Body of pancreas (tissue), 4 donors: Measurements from ENCODE around the gene DUSP5. TPM values are rescaled to one million over a fixed set of nuclear protein-coding genes. Genes with fewer than 3 reads are reported as not detected.

ENCODE experiments used
- ATAC-seq: fragments of 150-250 bp; one replicate; pipeline ENCODE4 v1.9.1; 2016
- DNase-seq, 4 donors: peaks; one replicate each; pipeline ENCODE4 v3.0.0-alpha.2; 2019
- H3K27ac ChIP-seq, 4 donors: fragments of 200-600 bp; sonication (generic); 1 replicate in 3 of 4; 2 replicates in 1 of 4; pipeline versions ENCODE4 v1.5.1 to v1.6.1; 2016 to 2019; ENCODE audit warnings: mild to moderate bottlenecking in 1 of 4, mixed read lengths in 1 of 4, moderate library complexity in 1 of 4
- H3K27me3 ChIP-seq, 2 donors: fragments of 200-600 bp; sonication (generic); one replicate each; pipeline ENCODE4 v1.6.0; 2016; ENCODE audit warnings: mild to moderate bottlenecking in 1 of 2
- H3K36me3 ChIP-seq, 2 donors: fragments of 200-600 bp; sonication (generic); replicated peaks in 1 of 2; 2 replicates each; pipeline ENCODE4 v1.5.1; 2016; ENCODE audit warnings: low read depth in 2 of 2; ENCODE audit not compliant: insufficient read depth in 1 of 2
- H3K4me1 ChIP-seq: fragments of 200-600 bp; sonication (generic); one replicate; pipeline ENCODE4 v1.6.0; 2016
- H3K4me3 ChIP-seq, 2 donors: fragments of 200-600 bp; sonication (generic); 1 replicate in 1 of 2; 2 replicates in 1 of 2; pipeline ENCODE4 v1.5.1; 2016 to 2019
- H3K9me3 ChIP-seq, 3 donors: fragments of 200-600 bp; sonication (generic); 1 replicate in 2 of 3; 2 replicates in 1 of 3; pipeline ENCODE4 v1.5.1; 2016
- POLR2A ChIP-seq, 3 donors: fragments of 450-650 bp; IDR thresholded peaks; one replicate each; pipeline ENCODE4 v1.6.1; 2016; ENCODE audit warnings: antibody characterized with exemption in 3 of 3, mild to moderate bottlenecking in 2 of 3
- WGBS, 2 donors: methylation state at CpG; one replicate each; pipeline ENCODE4 v1.1.5; 2017; 5-methylcytosine and 5-hydroxymethylcytosine counted together
- intact Hi-C: fragments of 100-400 bp; cut with DNase I; formaldehyde crosslinking; loops from one replicate; pipeline ENCODE4 v1.15.1; 2023
- total RNA-seq, 2 donors: library from RNA; depleted of rRNA; stranded (reverse); fragments of >200 nt; gene quantifications; one replicate each; pipeline ENCODE4 v1.1.0, GENCODE V29; 2016
- TF ChIP-seq, protein P1 (sequence below), 7 experiments: fragments of 450-650 bp in 4 of 7; fragments of 200-600 bp in 3 of 7; sonication (generic) in 3 of 7; IDR thresholded peaks; one replicate each; pipeline ENCODE4 v1.5.1; 2016 to 2019; ENCODE audit warnings: antibody characterized with exemption in 7 of 7

The DUSP5 gene
- total RNA-seq, 2 donors from 2014 or later, result 6.2 to 9.2 TPM

DNA sequence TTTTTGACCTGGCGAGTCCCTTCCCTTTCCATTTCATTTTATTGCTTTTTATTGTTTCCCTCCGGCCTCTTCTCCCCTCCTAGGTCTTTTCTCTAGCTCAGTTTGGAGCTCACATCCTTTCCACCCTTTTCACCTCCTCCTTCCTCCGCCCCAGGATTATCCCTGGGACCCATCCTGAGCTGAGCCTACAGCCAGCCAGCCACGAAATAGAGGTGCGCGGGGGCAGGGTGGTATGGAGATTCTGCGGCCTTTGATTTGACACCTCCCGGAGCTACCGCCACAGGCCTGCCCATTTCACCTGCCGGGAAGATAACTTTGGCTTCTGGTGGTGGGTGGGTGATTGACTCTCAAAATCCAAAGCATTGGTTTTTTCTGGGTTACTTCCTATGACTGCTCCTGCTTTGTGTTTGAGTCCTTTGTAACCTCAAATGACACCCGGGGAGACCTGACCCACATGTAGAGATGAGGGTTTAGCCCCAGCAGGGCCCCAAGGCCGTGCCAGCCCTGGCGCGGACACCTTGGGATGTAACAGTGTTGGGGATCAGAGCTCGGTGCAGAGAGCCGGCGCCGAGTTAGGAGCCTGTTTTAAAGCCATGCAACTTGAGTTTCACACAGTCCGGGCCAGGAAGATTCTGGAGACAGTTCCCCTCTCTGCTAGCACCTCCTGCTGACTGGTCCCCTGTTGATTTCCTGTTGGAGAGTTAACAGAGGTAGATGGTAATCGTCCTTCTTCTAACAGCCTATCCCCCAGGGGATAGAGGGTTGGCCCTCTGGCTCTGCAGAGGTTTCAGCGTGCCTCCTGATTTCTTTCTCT lies 1.5 kb downstream of the DUSP5 start:
- Histone ChIP-seq H3K4me3 (no peak overlapping the region), H3K4me1 (peaks cover 53% of the 10 kb centered on the region), H3K27me3 (no peaks in the 10 kb centered on the region), H3K36me3 (no peaks in the 10 kb centered on the region), H3K9me3 (no peaks in the 10 kb centered on the region), H3K27ac (peak overlapping the region in 3 of 4 donors; percentile 64 to 90 (median 80))
- intact Hi-C loops, result no loop called here
- no peak for ATAC-seq
- TF ChIP-seq, protein P1, sequence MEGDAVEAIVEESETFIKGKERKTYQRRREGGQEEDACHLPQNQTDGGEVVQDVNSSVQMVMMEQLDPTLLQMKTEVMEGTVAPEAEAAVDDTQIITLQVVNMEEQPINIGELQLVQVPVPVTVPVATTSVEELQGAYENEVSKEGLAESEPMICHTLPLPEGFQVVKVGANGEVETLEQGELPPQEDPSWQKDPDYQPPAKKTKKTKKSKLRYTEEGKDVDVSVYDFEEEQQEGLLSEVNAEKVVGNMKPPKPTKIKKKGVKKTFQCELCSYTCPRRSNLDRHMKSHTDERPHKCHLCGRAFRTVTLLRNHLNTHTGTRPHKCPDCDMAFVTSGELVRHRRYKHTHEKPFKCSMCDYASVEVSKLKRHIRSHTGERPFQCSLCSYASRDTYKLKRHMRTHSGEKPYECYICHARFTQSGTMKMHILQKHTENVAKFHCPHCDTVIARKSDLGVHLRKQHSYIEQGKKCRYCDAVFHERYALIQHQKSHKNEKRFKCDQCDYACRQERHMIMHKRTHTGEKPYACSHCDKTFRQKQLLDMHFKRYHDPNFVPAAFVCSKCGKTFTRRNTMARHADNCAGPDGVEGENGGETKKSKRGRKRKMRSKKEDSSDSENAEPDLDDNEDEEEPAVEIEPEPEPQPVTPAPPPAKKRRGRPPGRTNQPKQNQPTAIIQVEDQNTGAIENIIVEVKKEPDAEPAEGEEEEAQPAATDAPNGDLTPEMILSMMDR (IDR thresholded peaks at IDR 0.05), result no peak
- peak in 2 of 3 donors; percentile 27 to 47 for TF ChIP-seq POLR2A (IDR thresholded peaks at IDR 0.05)
- DNase-seq, result peak in 3 of 4 donors; percentile 36 to 42 (median 40)
- WGBS, 2 donors, result 43% methylated on average over 12 to 21 of the region's 21 CpGs

DNA sequence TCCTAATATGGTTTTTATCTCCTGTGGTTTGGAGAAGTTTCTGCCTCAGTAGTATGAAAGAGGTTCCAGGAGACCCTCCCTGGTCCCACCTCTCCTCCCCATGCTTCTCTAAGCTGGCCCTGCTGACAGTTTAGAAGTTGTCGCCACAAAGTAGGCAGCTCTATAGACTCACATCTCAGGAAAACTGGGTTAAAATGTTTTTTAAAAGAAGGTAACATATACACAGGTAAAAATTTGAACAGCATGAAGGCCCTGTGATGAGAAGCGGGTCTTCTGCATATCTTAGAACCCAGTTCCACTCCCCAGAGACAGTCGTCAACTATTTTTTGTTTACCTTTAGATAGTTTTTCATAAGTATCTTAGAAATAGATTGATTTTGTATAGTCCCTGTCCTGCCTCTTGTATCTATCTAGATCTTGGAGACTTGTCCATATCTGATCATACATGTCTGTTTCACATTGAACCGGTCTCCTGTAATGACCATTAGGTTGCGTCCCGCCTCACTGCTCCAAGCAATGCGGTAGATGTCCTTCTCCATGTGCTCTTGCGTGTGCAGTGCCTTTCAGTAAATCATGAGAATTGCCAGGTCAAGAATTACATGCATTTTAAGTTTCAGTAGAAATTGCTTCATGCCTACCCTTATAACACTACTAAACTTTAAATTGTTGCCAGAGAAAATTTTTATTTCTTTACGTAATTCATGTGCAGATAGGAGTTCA lies 2.2 kb downstream of the DUSP5 start:
- Histone ChIP-seq H3K27ac (peak overlapping the region in 3 of 4 donors; percentile 64 to 90 (median 80)), H3K36me3 (no peaks in the 10 kb centered on the region), H3K4me3 (no peak overlapping the region), H3K4me1 (peaks cover 60% of the 10 kb centered on the region), H3K27me3 (no peaks in the 10 kb centered on the region), H3K9me3 (no peaks in the 10 kb centered on the region)
- no peak for DNase-seq
- ATAC-seq, result no peak
- intact Hi-C loops, result no loop called here
- TF ChIP-seq POLR2A (IDR thresholded peaks at IDR 0.05), result no peak
- TF ChIP-seq, protein P1 (IDR thresholded peaks at IDR 0.05), result no peak
- 69 to 79% methylated on average over 9 of the region's 9 CpGs for WGBS, 2 donors

DNA sequence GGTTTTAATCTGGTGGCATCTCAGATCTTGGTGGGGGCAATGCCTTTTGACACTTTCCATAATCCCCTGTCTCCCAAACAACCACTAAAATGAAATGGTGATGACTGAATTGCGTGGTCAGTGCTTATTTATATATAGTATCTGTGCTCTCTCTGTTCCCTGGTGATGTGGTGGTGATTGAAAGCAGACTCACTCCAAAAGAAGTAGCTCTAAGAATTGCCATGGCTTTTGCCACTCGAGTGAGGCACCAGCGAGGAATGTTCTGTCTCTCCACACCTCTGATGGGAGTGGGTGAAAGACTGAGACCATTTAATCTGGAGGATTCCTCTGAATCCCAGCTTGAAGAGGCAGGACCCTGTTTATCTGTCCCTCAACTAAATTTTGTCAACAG lies 2.8 kb downstream of the DUSP5 start:
- Histone ChIP-seq H3K27ac (peak overlapping the region; percentile 61 to 90 (median 76)), H3K4me3 (no peak overlapping the region), H3K4me1 (peaks cover 60% of the 10 kb centered on the region), H3K27me3 (no peaks in the 10 kb centered on the region), H3K9me3 (no peaks in the 10 kb centered on the region), H3K36me3 (no peaks in the 10 kb centered on the region)
- DNase-seq, result no peak
- TF ChIP-seq, protein P1 (IDR thresholded peaks at IDR 0.05), result no peak
- TF ChIP-seq POLR2A (IDR thresholded peaks at IDR 0.05), result no peak
- intact Hi-C loops, result no loop called here
- no peak for ATAC-seq
- WGBS, 2 donors, result 56 to 73% methylated on average over 1 to 3 of the region's 3 CpGs

DNA sequence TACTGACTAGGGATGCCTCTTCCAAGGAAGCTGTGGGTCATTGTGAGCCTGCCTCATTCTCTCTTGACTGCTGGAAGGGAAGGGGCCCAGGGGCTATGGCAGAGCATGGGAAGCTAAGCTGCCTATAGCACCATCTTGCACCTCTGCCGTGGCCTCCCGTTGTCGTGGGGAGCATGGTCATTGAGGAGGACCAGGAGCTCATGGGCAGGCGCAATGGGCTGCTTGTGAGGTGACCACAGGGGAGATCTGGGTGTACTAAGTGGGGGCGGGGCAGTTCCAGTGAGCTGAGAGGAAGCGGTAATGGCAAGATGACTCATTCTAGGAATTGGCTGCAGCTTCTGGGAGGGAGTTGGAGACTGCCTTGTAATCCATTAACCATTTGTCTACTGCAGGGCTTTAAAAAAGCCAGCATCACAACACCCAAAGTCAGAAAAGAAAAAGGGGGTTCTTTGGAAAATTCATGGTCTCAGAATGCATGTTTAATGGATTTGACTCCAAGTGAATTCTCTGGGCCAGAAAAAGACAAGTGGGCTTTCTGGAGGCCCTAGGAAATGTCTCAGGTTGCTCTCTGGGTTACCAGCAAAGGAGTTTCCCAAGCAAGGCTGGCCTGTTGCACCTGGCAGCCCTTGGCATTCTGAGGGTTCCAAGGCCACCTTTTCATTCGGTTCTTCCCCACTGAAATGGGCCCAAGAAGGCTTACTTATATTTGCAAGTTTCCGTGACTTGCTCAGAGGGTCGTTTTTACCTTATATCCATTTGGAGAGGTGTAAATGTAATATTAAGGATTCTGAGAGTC lies 3.6 kb downstream of the DUSP5 start:
- peaks cover 56% of the 10 kb centered on the region for H3K4me1 ChIP-seq
- 29 to 34% methylated on average over 9 of the region's 9 CpGs for WGBS, 2 donors
- H3K27ac ChIP-seq, result peak overlapping the region; percentile 61 to 90 (median 76)
- H3K27me3 ChIP-seq, result no peaks in the 10 kb centered on the region
- intact Hi-C loops, result no loop called here
- TF ChIP-seq, protein P1 (IDR thresholded peaks at IDR 0.05), result no peak
- peak in 2 of 3 donors; percentile 34 to 44 for TF ChIP-seq POLR2A (IDR thresholded peaks at IDR 0.05)
- H3K4me3 ChIP-seq, result no peak overlapping the region
- peak; percentile 74 to 93 (median 84) for DNase-seq
- ATAC-seq, result peak; percentile 43
- H3K9me3 ChIP-seq, result no peaks in the 10 kb centered on the region
- H3K36me3 ChIP-seq, result no peaks in the 10 kb centered on the region
